Umbilical cord (tissue), 2 donors: ENCODE measurements around the gene CMKLR1. TPM values are rescaled to one million over a fixed set of nuclear protein-coding genes. Genes with fewer than 3 reads are reported as not detected.

Experiments used
- DNase-seq: peaks from one replicate; pipeline ENCODE4 v3.0.0-alpha.2; 2015; ENCODE audit warnings: low spot score
- total RNA-seq: library from RNA; depleted of rRNA; stranded (reverse); fragments of >200 nt; gene quantifications from one replicate; pipeline ENCODE4 v1.2.3, GENCODE V29; 2014; ENCODE audit warnings: low replicate concordance; ENCODE audit not compliant: insufficient read depth

CMKLR1 gene
- total RNA-seq, 1 donor from 2014 or later: 79.0 TPM

- DNase-seq: no peak
Observed at GRCh38 chr12:108267450-108267849, 71.7 kb downstream of the CMKLR1 start.

GRCh38 chr12:108266131-108266530, 73.0 kb downstream of the CMKLR1 start:
- DNase-seq: no peak

- no peak for DNase-seq
Observed at GRCh38 chr12:108265505-108265904, 73.6 kb downstream of the CMKLR1 start.

GRCh38 chr12:108260969-108261368, 78.1 kb downstream of the CMKLR1 start:
- no peak for DNase-seq

- DNase-seq: no peak
Observed at GRCh38 chr12:108260039-108260438, 79.1 kb downstream of the CMKLR1 start.

GRCh38 chr12:108257610-108258106, 81.5 kb downstream of the CMKLR1 start:
- no peak for DNase-seq

- no peak for DNase-seq
Observed at GRCh38 chr12:108257004-108257403, 82.1 kb downstream of the CMKLR1 start.

- DNase-seq: no peak
Observed at GRCh38 chr12:108255252-108255602, 83.9 kb downstream of the CMKLR1 start.

- DNase-seq: no peak
Observed at GRCh38 chr12:108254517-108255251, 84.4 kb downstream of the CMKLR1 start.

GRCh38 chr12:108254030-108254429, 85.1 kb downstream of the CMKLR1 start:
- DNase-seq: no peak

- peak; percentile 6 for DNase-seq
Observed at GRCh38 chr12:108253540-108253939, 85.6 kb downstream of the CMKLR1 start.

GRCh38 chr12:108252523-108252922, 86.6 kb downstream of the CMKLR1 start:
- no peak for DNase-seq

GRCh38 chr12:108248011-108248410, 91.1 kb downstream of the CMKLR1 start:
- no peak for DNase-seq

- DNase-seq: no peak
Observed at GRCh38 chr12:108247130-108247529, 92.0 kb downstream of the CMKLR1 start.

- peak; percentile 47 for DNase-seq
Observed at GRCh38 chr12:108241986-108242703, 97.0 kb downstream of the CMKLR1 start.

GRCh38 chr12:108240928-108241327, 98.2 kb downstream of the CMKLR1 start:
- no peak for DNase-seq

- no peak for DNase-seq
Observed at GRCh38 chr12:108240027-108240785, 98.9 kb downstream of the CMKLR1 start.

- DNase-seq: no peak
Observed at GRCh38 chr12:108239378-108239777, 99.7 kb downstream of the CMKLR1 start.

- DNase-seq: no peak
Observed at GRCh38 chr12:108238474-108238873, 100.6 kb downstream of the CMKLR1 start.
